WTC11 (cell line): ENCODE results near the gene ERC1. TPM values are rescaled to one million over a fixed set of nuclear protein-coding genes. Genes with fewer than 3 reads are reported as not detected.

Experiments used
- ATAC-seq: fragments of 200-7000 bp; cut with Tn5 transposase; 2 replicates; pipeline ENCODE4 v1.10.0; 2021; ENCODE audit warnings: mild to moderate bottlenecking, moderate library complexity
- CTCF ChIA-PET: fragments of 300-600 bp; sonication (Branson Sonifier 250); formaldehyde crosslinking; loops from one replicate; lab custom pipeline; 2021; ENCODE audit warnings: antibody characterized with exemption; lab: Charles Lee
- POLR2A ChIA-PET: fragments of 350-600 bp; sonication (Branson Sonifier 250); formaldehyde crosslinking; loops from one replicate; lab custom pipeline; 2021; ENCODE audit warnings: antibody characterized with exemption; lab: Charles Lee
- DNase-seq: peaks from one replicate; pipeline ENCODE4 v3.0.0; 2021; ENCODE audit warnings: low spot score
- H3K27ac Mint-ChIP-seq: 2 replicates; pipeline ENCODE4 v1.8.0; 2021; ENCODE audit warnings: mixed read lengths
- H3K27me3 Mint-ChIP-seq: 2 replicates; pipeline ENCODE4 v1.8.0; 2021; ENCODE audit warnings: low read depth, mild to moderate bottlenecking, moderate library complexity, mixed read lengths
- H3K36me3 Mint-ChIP-seq: 2 replicates; pipeline ENCODE4 v1.8.0; 2021; ENCODE audit warnings: mixed read lengths
- H3K4me1 Mint-ChIP-seq: 2 replicates; pipeline ENCODE4 v1.8.0; 2022; ENCODE audit warnings: mixed read lengths
- H3K4me3 Mint-ChIP-seq: 2 replicates; pipeline ENCODE4 v1.8.0; 2021; ENCODE audit warnings: mild to moderate bottlenecking, moderate library complexity, mixed read lengths
- H3K9me3 Mint-ChIP-seq: 2 replicates; pipeline ENCODE4 v1.8.0; 2021; ENCODE audit warnings: mixed read lengths
- AFF4 ChIP-seq: sonication (generic); formaldehyde crosslinking; IDR thresholded peaks from 2 replicates; pipeline ENCODE4 v1.8.1; 2023; ENCODE audit warnings: mild to moderate bottlenecking, missing genetic modification reagents, borderline replicate concordance
- AR ChIP-seq: fragments of 250-450 bp; sonication (Bioruptor Pico); IDR thresholded peaks from 2 replicates; pipeline ENCODE4 v1.9.0; 2021; ENCODE audit warnings: mild to moderate bottlenecking
- ATF3 ChIP-seq: sonication (generic); formaldehyde crosslinking; conservative IDR thresholded peaks from 2 replicates; pipeline ENCODE4 v1.8.1; 2022; ENCODE audit warnings: mild to moderate bottlenecking, missing genetic modification reagents
- CDX4 ChIP-seq: fragments of 250-450 bp; sonication (Bioruptor Pico); IDR thresholded peaks from 2 replicates; pipeline ENCODE4 v1.9.0; 2021; ENCODE audit warnings: moderate library complexity, mild to moderate bottlenecking, inconsistent platforms, borderline replicate concordance
- E2F4 ChIP-seq: sonication (generic); formaldehyde crosslinking; IDR thresholded peaks from 2 replicates; pipeline ENCODE4 v1.8.1; 2022; ENCODE audit warnings: low read depth, mild to moderate bottlenecking, moderate library complexity, missing genetic modification reagents, borderline replicate concordance
- ESRRA ChIP-seq: sonication (generic); formaldehyde crosslinking; IDR thresholded peaks from 2 replicates; pipeline ENCODE4 v1.8.1; 2022; ENCODE audit warnings: mild to moderate bottlenecking, missing genetic modification reagents, borderline replicate concordance
- ETV6 ChIP-seq: sonication (generic); formaldehyde crosslinking; IDR thresholded peaks from 2 replicates; pipeline ENCODE4 v1.8.1; 2022; ENCODE audit warnings: mild to moderate bottlenecking, missing genetic modification reagents
- FOXK1 ChIP-seq: sonication (generic); formaldehyde crosslinking; IDR thresholded peaks from 2 replicates; pipeline ENCODE4 v1.8.0; 2022; ENCODE audit warnings: mild to moderate bottlenecking, moderate library complexity, missing genetic modification reagents
- FOXP4 ChIP-seq: sonication (generic); formaldehyde crosslinking; IDR thresholded peaks from 2 replicates; pipeline ENCODE4 v1.8.0; 2022; ENCODE audit warnings: mild to moderate bottlenecking, missing genetic modification reagents
- GRHL2 ChIP-seq: fragments of 250-450 bp; sonication (Bioruptor Pico); IDR thresholded peaks from 2 replicates; pipeline ENCODE4 v1.8.0; 2022; ENCODE audit warnings: mild to moderate bottlenecking, moderate library complexity; ENCODE audit not compliant: insufficient replicate concordance, severe bottlenecking
- IRF1 ChIP-seq: sonication (generic); formaldehyde crosslinking; IDR thresholded peaks from 2 replicates; pipeline ENCODE4 v1.8.0; 2023; ENCODE audit warnings: missing genetic modification reagents
- MYBL2 ChIP-seq: sonication (generic); formaldehyde crosslinking; IDR thresholded peaks from 2 replicates; pipeline ENCODE4 v1.8.1; 2023; ENCODE audit warnings: mild to moderate bottlenecking, moderate library complexity, missing genetic modification reagents
- NR2C2 ChIP-seq: sonication (generic); formaldehyde crosslinking; IDR thresholded peaks from 2 replicates; pipeline ENCODE4 v1.8.0; 2022; ENCODE audit warnings: mild to moderate bottlenecking, missing genetic modification reagents
- SMAD3 ChIP-seq: sonication (generic); formaldehyde crosslinking; IDR thresholded peaks from 2 replicates; pipeline ENCODE4 v1.8.0; 2022; ENCODE audit warnings: missing genetic modification reagents, mild to moderate bottlenecking, borderline replicate concordance
- TCF7 ChIP-seq: sonication (generic); formaldehyde crosslinking; IDR thresholded peaks from 2 replicates; pipeline ENCODE4 v1.8.0; 2022; ENCODE audit warnings: mild to moderate bottlenecking, low read depth, missing genetic modification reagents, moderate library complexity
- TEAD4 ChIP-seq: sonication (generic); formaldehyde crosslinking; IDR thresholded peaks from 2 replicates; pipeline ENCODE4 v1.8.0; 2022; ENCODE audit warnings: mild to moderate bottlenecking, missing genetic modification reagents
- ZBTB21 ChIP-seq: sonication (generic); formaldehyde crosslinking; IDR thresholded peaks from 2 replicates; pipeline ENCODE4 v1.8.1; 2023; ENCODE audit warnings: mild to moderate bottlenecking, missing genetic modification reagents, borderline replicate concordance
- ZNF121 ChIP-seq: sonication (generic); formaldehyde crosslinking; IDR thresholded peaks from 2 replicates; pipeline ENCODE4 v1.8.0; 2023; ENCODE audit warnings: missing genetic modification reagents
- ZNF512 ChIP-seq: sonication (generic); formaldehyde crosslinking; IDR thresholded peaks from 2 replicates; pipeline ENCODE4 v1.8.1; 2022; ENCODE audit warnings: missing genetic modification reagents, borderline replicate concordance
- total RNA-seq: library from RNA; stranded (reverse); gene quantifications from 3 replicates; pipeline ENCODE4 v1.2.3, GENCODE V29; 2021

ERC1 gene
- total RNA-seq, 1 experiment from 2014 or later = 47.5 TPM

GRCh38 chr12:1459339-1459738, 468.3 kb downstream of the ERC1 start:
- ATAC-seq (no peak), DNase-seq (no peak)
- ChIA-PET CTCF (no interaction called here), POLR2A (no interaction called here)
- no peak overlapping the region for H3K27ac Mint-ChIP-seq
- no peaks in the 10 kb centered on the region for H3K27me3 Mint-ChIP-seq
- no peak overlapping the region for H3K4me3 Mint-ChIP-seq
- no peak for TF ChIP-seq ATF3 (CRISPR knock-in tag)
- no peak for TF ChIP-seq FOXK1 (CRISPR knock-in tag)
- TF ChIP-seq ESRRA = no peak
- no peak for TF ChIP-seq TEAD4 (CRISPR knock-in tag)
- no peak for TF ChIP-seq SMAD3 (CRISPR knock-in tag)
- TF ChIP-seq GRHL2 (CRISPR knock-in tag) = no peak
- TF ChIP-seq TCF7 (CRISPR knock-in tag) = no peak
- TF ChIP-seq ZNF512 (CRISPR knock-in tag) = no peak
- no peak for TF ChIP-seq ETV6 (CRISPR knock-in tag)
- TF ChIP-seq CDX4 = no peak
- TF ChIP-seq MYBL2 (CRISPR knock-in tag) = no peak
- no peak for TF ChIP-seq AFF4 (CRISPR knock-in tag)
- H3K36me3 Mint-ChIP-seq = peaks cover 3% of the 10 kb centered on the region
- no peaks in the 10 kb centered on the region for H3K4me1 Mint-ChIP-seq
- H3K9me3 Mint-ChIP-seq = peaks cover 22% of the 10 kb centered on the region

- Mint-ChIP-seq H3K4me3 (no peak overlapping the region), H3K27me3 (no peaks in the 10 kb centered on the region), H3K9me3 (peaks cover 22% of the 10 kb centered on the region), H3K36me3 (peaks cover 3% of the 10 kb centered on the region), H3K4me1 (no peaks in the 10 kb centered on the region), H3K27ac (no peak overlapping the region)
- ATAC-seq (no peak), DNase-seq (no peak)
- POLR2A ChIA-PET = interaction anchor here (0.6 kb wide), 1 partner anchor 628 kb away, joined by 3 read pairs; no protein-coding TSS in a partner anchor
- CTCF ChIA-PET = interaction anchor here (2.0 kb wide), 1 partner anchor 345 kb away, joined by 8 read pairs; no protein-coding TSS in a partner anchor
- TF ChIP-seq ZNF121 = no peak
- TF ChIP-seq AR = no peak
- TF ChIP-seq E2F4 (CRISPR knock-in tag) = no peak
- no peak for TF ChIP-seq FOXP4
- no peak for TF ChIP-seq NR2C2
- TF ChIP-seq ZBTB21 (CRISPR knock-in tag) = no peak
- TF ChIP-seq IRF1 (CRISPR knock-in tag) = no peak
- no peak for TF ChIP-seq TCF7 (CRISPR knock-in tag)
Measured at GRCh38 chr12:1463073-1463905, 472.3 kb downstream of the ERC1 start.
